PFSK-1 (cell line): Measurements from ENCODE around the gene CHD6.

ENCODE experiments used
- FOXP2 ChIP-seq: optimal IDR thresholded peaks from 2 replicates; pipeline ENCODE3; 2011; ENCODE audit warnings: borderline replicate concordance, control low read depth, inconsistent platforms; ENCODE audit not compliant: insufficient read depth; ENCODE audit errors: extremely low read length, extremely low read depth
- POLR2AphosphoS5 ChIP-seq: IDR thresholded peaks from 2 replicates; pipeline ENCODE4 v1.6.1; 2012; ENCODE audit warnings: low read depth, mild to moderate bottlenecking, control low read depth, low read length, moderate library complexity
- SIN3A ChIP-seq: IDR thresholded peaks from 2 replicates; pipeline ENCODE4 v1.6.1; 2012; ENCODE audit warnings: mild to moderate bottlenecking, low read length, moderate library complexity, borderline replicate concordance; ENCODE audit not compliant: insufficient read depth
- TAF1 ChIP-seq: IDR thresholded peaks from 2 replicates; pipeline ENCODE4 v1.6.1; 2012; ENCODE audit warnings: low read length, control low read depth, borderline replicate concordance; ENCODE audit not compliant: insufficient read depth
- TF ChIP-seq, protein P1 (sequence below), 2 experiments: IDR thresholded peaks; 2 replicates each; pipeline versions ENCODE4 v1.6.1 to v1.8.0; 2011 to 2012; ENCODE audit warnings: low read depth in 2 of 2, low read length in 2 of 2, control low read depth in 1 of 2, inconsistent platforms in 1 of 2, mild to moderate bottlenecking in 1 of 2, moderate library complexity in 1 of 2; ENCODE audit not compliant: insufficient read depth in 1 of 2

DNA sequence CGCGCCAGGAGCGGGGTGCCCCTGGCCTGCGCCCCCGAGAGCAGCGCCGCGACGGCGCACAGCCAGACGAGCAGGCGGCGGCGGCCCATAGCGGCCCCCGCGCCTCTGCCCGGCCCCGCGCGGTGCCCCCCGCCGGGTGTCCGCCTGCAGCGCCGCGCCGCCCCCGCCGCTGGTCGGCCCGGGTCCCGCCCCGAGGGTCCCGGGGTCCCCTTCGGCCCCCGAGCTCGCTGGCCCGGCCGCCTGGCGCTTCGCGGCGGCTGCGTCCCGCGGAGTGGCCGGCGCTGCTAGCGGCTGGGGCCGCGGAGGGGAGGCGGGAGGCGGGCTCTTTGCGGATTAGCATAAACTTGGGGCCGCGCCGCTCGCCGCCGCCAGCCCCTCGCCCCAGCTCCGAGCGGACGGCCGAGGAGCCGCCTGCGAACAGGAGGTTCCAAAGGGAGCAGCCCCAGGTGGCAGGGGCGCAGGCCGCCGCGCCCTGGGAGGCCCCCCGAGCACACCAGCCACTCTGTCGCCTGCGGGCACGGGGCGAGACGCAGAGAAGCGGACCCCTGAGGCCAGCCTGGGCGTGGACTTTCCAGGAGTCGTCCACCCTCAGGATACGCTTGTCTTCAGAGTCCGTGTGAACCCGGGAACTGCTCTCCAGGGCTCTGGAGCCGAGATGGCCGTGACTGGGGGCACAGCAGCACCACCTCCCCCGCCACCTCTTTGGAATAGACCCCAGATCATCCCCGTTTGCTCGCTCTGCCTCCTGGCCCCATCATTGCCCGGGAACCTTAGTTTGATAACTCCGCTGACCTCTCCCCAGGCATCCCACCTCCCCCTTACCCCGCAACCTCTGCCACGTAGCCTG lies 251.4 kb downstream of the CHD6 start, which contains the start of gene EMILIN3:
- TF ChIP-seq TAF1 = no peak
- TF ChIP-seq, protein P1, sequence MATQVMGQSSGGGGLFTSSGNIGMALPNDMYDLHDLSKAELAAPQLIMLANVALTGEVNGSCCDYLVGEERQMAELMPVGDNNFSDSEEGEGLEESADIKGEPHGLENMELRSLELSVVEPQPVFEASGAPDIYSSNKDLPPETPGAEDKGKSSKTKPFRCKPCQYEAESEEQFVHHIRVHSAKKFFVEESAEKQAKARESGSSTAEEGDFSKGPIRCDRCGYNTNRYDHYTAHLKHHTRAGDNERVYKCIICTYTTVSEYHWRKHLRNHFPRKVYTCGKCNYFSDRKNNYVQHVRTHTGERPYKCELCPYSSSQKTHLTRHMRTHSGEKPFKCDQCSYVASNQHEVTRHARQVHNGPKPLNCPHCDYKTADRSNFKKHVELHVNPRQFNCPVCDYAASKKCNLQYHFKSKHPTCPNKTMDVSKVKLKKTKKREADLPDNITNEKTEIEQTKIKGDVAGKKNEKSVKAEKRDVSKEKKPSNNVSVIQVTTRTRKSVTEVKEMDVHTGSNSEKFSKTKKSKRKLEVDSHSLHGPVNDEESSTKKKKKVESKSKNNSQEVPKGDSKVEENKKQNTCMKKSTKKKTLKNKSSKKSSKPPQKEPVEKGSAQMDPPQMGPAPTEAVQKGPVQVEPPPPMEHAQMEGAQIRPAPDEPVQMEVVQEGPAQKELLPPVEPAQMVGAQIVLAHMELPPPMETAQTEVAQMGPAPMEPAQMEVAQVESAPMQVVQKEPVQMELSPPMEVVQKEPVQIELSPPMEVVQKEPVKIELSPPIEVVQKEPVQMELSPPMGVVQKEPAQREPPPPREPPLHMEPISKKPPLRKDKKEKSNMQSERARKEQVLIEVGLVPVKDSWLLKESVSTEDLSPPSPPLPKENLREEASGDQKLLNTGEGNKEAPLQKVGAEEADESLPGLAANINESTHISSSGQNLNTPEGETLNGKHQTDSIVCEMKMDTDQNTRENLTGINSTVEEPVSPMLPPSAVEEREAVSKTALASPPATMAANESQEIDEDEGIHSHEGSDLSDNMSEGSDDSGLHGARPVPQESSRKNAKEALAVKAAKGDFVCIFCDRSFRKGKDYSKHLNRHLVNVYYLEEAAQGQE (IDR thresholded peaks at IDR 0.05; ENCODE audit: insufficient read depth in 1 of 2, low read depth in 2 of 2, low read length in 2 of 2) = no peak
- TF ChIP-seq POLR2AphosphoS5 = no peak
- no peak for TF ChIP-seq SIN3A
- TF ChIP-seq FOXP2 = no peak
